ENCODE measurements around the gene PHIP. TPM values are rescaled to one million over a fixed set of nuclear protein-coding genes. Genes with fewer than 3 reads are reported as not detected.

PHIP gene
- total RNA-seq (2014; rRNA removed) (20.8 and 21.2 TPM in 2 replicates), Bru-seq, nascent RNA (percentile 89 among the genes with signal in this experiment), BruChase-seq, experiment 1, labeled RNA remaining after a 6-hour chase (percentile 76 among the genes with signal in this experiment), BruChase-seq, experiment 2, labeled RNA remaining after a 2-hour chase (percentile 80 among the genes with signal in this experiment)
- long read RNA-seq, partial matches to known transcripts: 66 of 81 reads
- long read RNA-seq, other reads (novel, unspliced or antisense): 15 of 81 reads

GRCh38 chr6:79078075-79078969 lies at the start of gene PHIP:
PHIP (minus strand) TSS chr6:79078254; CDS start chr6:79078068, 186 bp downstream.
- ATAC-seq: peak; percentile 66
- peaks cover 11% of the 10 kb centered on the region; the same call in 1 of the 2 replicates for H3K4me1 ChIP-seq (ENCODE audit: insufficient read depth, low read length)
- BruUV-seq (replicated peaks): TSS peak; percentile 85
- peak; percentile 79 for DNase-seq
- 0 out of 2 replicates have a peak, but pooled peaks cover 9% of the 10 kb centered on the region for H4K20me1 ChIP-seq (ENCODE audit: low read length)
- intact Hi-C loops (cut with micrococcal nuclease): loop anchor here (2.0 to 10.0 kb wide), 3 partner anchors 96 to 459 kb away; partner anchors contain the start of gene LCA5
- no peaks in the 10 kb centered on the region for H3K27me3 ChIP-seq (ENCODE audit: low read length)
- H3K9ac ChIP-seq (ENCODE audit: low read length): peak within 1 kb of the TSS; percentile 95
- TF ChIP-seq EZH2 (IDR thresholded peaks at IDR 0.05; ENCODE audit: low read length, unreplicated experiment) (no peak), CTCF (conservative IDR thresholded peaks at IDR 0.05; ENCODE audit: low read depth, low read length) (no peak), EZH2phosphoT487 (IDR thresholded peaks at IDR 0.05; ENCODE audit: borderline replicate concordance, low read length) (no peak)
- POLR2A ChIA-PET (ENCODE audit: unreplicated experiment): interaction anchor here (0.6 kb wide), 2 partner anchors 211 to 659 kb away, joined by 3 to 6 read pairs; partner anchors contain the start of gene IRAK1BP1
- H3K9me2 ChIP-seq (replicated peaks; ENCODE audit: low read length): no peaks in the 10 kb centered on the region
- H2AFZ ChIP-seq (ENCODE audit: low read length): peak within 1 kb of the TSS; percentile 99
- H3K27ac ChIP-seq (ENCODE audit: low read length): peak within 1 kb of the TSS; percentile 75
- H3K9me3 ChIP-seq (ENCODE audit: low read length): no peaks in the 10 kb centered on the region
- CTCF ChIA-PET: no interaction called here
- H3K79me2 ChIP-seq (ENCODE audit: low read length): peaks cover 37% of the 10 kb centered on the region
- H3K36me3 ChIP-seq (ENCODE audit: low read depth, low read length): no peaks in the 10 kb centered on the region; the same call in 1 of the 2 replicates
- peak within 1 kb of the TSS; percentile 99 for H3K4me3 ChIP-seq (ENCODE audit: low read length)
- peak within 1 kb of the TSS; percentile 92 for H3K4me2 ChIP-seq (ENCODE audit: low read length)
- no peaks in the 10 kb centered on the region for H3F3A ChIP-seq (ENCODE audit: low read length, unreplicated experiment)

GRCh38 chr6:79127660-79128059 lies 49.6 kb upstream of the PHIP start:
- TF ChIP-seq CTCF (conservative IDR thresholded peaks at IDR 0.05; ENCODE audit: low read depth, low read length): no peak
- no peak for TF ChIP-seq EZH2 (IDR thresholded peaks at IDR 0.05; ENCODE audit: low read length, unreplicated experiment)
- no peak for TF ChIP-seq EZH2phosphoT487 (IDR thresholded peaks at IDR 0.05; ENCODE audit: borderline replicate concordance, low read length)
- no TSS peak for BruUV-seq (replicated peaks)
- H4K20me1 ChIP-seq (ENCODE audit: low read length): no peaks in the 10 kb centered on the region
- no peak overlapping the region for H3K4me3 ChIP-seq (ENCODE audit: low read length)
- H3K9me2 ChIP-seq (replicated peaks; ENCODE audit: low read length): no peaks in the 10 kb centered on the region
- H3K36me3 ChIP-seq (ENCODE audit: low read depth, low read length): no peaks in the 10 kb centered on the region
- DNase-seq (no peak), ATAC-seq (no peak)
- intact Hi-C loops (cut with micrococcal nuclease): no loop called here
- no peaks in the 10 kb centered on the region for H3F3A ChIP-seq (ENCODE audit: low read length, unreplicated experiment)
- no peak overlapping the region for H3K27ac ChIP-seq (ENCODE audit: low read length)
- H3K9ac ChIP-seq (ENCODE audit: low read length): no peak overlapping the region
- H3K27me3 ChIP-seq (ENCODE audit: low read length): no peaks in the 10 kb centered on the region
- no peaks in the 10 kb centered on the region for H3K9me3 ChIP-seq (ENCODE audit: low read length)
- no peak overlapping the region for H2AFZ ChIP-seq (ENCODE audit: low read length)
- no peaks in the 10 kb centered on the region for H3K79me2 ChIP-seq (ENCODE audit: low read length)
- no peak overlapping the region for H3K4me2 ChIP-seq (ENCODE audit: low read length)
- POLR2A ChIA-PET (ENCODE audit: unreplicated experiment): no interaction called here
- no peaks in the 10 kb centered on the region for H3K4me1 ChIP-seq (ENCODE audit: insufficient read depth, low read length)
- CTCF ChIA-PET: interaction anchor here (0.6 kb wide), 1 partner anchor 958 kb away, joined by 12 read pairs; no protein-coding TSS in a partner anchor

Data from PC-3 (cell line).